Measurements from ENCODE around the gene ORMDL3.

DNA sequence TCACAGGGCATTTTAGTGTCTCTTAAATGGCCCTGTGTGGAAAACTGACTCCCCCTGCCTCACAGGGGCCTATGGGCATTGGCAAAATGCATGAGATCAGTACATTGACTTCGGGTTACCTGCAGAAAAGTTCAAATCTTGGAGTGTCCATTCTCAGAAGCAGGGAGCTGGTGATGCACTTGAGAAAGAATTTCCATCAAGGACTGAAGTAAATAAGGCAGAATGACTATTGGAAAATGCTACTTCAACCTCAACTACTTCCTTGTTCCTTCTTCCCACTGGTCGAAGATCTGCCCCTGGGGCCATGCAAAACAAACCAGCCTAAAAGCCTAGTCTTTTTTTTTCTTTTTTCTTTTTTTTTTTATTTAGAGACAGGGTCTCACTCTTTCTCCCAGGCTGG, 21.6 kb upstream of the ORMDL3 start:
- TF ChIP-seq, protein P1, sequence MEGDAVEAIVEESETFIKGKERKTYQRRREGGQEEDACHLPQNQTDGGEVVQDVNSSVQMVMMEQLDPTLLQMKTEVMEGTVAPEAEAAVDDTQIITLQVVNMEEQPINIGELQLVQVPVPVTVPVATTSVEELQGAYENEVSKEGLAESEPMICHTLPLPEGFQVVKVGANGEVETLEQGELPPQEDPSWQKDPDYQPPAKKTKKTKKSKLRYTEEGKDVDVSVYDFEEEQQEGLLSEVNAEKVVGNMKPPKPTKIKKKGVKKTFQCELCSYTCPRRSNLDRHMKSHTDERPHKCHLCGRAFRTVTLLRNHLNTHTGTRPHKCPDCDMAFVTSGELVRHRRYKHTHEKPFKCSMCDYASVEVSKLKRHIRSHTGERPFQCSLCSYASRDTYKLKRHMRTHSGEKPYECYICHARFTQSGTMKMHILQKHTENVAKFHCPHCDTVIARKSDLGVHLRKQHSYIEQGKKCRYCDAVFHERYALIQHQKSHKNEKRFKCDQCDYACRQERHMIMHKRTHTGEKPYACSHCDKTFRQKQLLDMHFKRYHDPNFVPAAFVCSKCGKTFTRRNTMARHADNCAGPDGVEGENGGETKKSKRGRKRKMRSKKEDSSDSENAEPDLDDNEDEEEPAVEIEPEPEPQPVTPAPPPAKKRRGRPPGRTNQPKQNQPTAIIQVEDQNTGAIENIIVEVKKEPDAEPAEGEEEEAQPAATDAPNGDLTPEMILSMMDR (conservative IDR thresholded peaks at IDR 0.05 in 1 of 2, IDR thresholded peaks at IDR 0.05 in 1 of 2; ENCODE audit: low read depth in 1 of 2, low read length in 2 of 2) = no peak
- no peak for TF ChIP-seq EZH2 (IDR thresholded peaks at IDR 0.05; ENCODE audit: low read length, missing control alignments)
